ENCODE data around the gene CRADD.

DNA sequence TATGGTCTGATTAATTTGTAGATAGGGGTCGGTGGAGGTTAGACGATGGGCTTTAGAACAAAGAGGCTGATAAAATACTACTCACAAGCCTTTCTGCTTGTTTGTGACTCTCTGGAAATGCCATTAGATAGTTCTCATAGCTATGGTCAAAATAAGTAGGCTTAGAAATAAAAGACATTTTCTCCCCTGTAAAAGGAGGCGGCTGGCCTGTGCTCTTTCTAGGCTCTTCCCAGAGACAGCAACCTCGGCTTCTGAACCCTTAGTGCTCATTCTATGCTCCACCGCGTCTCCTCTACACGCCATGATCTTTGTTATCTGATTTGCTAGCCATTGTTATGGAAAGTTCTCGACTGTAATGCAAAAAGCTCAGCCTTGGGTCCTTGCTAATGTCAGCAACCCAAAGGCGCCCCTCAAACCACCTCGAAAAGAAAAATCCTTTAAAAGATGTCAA, 64.5 kb downstream of the CRADD start:
- TF ChIP-seq, protein P1, sequence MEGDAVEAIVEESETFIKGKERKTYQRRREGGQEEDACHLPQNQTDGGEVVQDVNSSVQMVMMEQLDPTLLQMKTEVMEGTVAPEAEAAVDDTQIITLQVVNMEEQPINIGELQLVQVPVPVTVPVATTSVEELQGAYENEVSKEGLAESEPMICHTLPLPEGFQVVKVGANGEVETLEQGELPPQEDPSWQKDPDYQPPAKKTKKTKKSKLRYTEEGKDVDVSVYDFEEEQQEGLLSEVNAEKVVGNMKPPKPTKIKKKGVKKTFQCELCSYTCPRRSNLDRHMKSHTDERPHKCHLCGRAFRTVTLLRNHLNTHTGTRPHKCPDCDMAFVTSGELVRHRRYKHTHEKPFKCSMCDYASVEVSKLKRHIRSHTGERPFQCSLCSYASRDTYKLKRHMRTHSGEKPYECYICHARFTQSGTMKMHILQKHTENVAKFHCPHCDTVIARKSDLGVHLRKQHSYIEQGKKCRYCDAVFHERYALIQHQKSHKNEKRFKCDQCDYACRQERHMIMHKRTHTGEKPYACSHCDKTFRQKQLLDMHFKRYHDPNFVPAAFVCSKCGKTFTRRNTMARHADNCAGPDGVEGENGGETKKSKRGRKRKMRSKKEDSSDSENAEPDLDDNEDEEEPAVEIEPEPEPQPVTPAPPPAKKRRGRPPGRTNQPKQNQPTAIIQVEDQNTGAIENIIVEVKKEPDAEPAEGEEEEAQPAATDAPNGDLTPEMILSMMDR (IDR thresholded peaks at IDR 0.05): no peak
- no peak for TF ChIP-seq POLR2A (IDR thresholded peaks at IDR 0.05)
